A673 (cell line): ENCODE results near the gene RBM27.

Source experiments
- EZH2 ChIP-seq: fragments of 200-600 bp; sonication (generic); IDR thresholded peaks from 2 replicates; pipeline ENCODE4 v1.6.1; 2017; ENCODE audit warnings: borderline replicate concordance, low read depth, mild to moderate bottlenecking, mixed read lengths, antibody characterized with exemption, low read length; ENCODE audit not compliant: poor library complexity, severe bottlenecking
- TF ChIP-seq, protein P1 (sequence below): fragments of 300-800, 200-600 bp; sonication (generic); conservative IDR thresholded peaks from 2 replicates; pipeline ENCODE4 v1.5.1; 2017; ENCODE audit warnings: low read depth, mild to moderate bottlenecking, antibody characterized with exemption, low read length, moderate library complexity, mixed read lengths

- TF ChIP-seq, protein P1, sequence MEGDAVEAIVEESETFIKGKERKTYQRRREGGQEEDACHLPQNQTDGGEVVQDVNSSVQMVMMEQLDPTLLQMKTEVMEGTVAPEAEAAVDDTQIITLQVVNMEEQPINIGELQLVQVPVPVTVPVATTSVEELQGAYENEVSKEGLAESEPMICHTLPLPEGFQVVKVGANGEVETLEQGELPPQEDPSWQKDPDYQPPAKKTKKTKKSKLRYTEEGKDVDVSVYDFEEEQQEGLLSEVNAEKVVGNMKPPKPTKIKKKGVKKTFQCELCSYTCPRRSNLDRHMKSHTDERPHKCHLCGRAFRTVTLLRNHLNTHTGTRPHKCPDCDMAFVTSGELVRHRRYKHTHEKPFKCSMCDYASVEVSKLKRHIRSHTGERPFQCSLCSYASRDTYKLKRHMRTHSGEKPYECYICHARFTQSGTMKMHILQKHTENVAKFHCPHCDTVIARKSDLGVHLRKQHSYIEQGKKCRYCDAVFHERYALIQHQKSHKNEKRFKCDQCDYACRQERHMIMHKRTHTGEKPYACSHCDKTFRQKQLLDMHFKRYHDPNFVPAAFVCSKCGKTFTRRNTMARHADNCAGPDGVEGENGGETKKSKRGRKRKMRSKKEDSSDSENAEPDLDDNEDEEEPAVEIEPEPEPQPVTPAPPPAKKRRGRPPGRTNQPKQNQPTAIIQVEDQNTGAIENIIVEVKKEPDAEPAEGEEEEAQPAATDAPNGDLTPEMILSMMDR = no peak
- no peak for TF ChIP-seq EZH2
Measured at GRCh38 chr5:146206257-146206656, 2.9 kb downstream of the RBM27 start.
